Non-pigmented ciliary epithelial cell (primary cell): ENCODE results near the gene IKZF4.

Experiments used
- DNase-seq: peaks from one replicate; pipeline ENCODE4 v3.0.0-alpha.2; 2010; ENCODE audit warnings: low read depth

Gene IKZF4

DNA sequence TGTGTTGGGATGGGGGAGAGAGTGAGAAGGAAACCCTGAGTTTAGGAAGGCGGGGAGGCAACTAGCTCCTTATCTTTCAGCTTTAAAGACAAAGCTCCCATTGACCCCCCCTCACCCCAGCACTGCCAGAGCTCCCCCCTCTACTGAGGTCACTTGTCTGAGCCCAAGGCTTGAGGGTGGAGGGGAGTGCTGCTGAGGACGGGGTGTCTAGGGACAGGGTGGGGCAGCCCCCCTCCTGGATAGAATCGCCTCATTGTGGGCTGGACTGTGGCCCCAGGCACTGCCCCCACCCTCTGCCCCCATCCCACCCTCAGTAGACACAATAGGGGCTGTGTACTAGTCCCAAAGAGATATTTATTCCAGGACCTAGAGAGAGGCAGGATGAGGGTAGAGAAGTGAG is 62.1 kb downstream of the IKZF4 start:
- no peak for DNase-seq

- no peak for DNase-seq
Observed at GRCh38 chr12:56084958-56085543, 64.2 kb downstream of the IKZF4 start.

DNA sequence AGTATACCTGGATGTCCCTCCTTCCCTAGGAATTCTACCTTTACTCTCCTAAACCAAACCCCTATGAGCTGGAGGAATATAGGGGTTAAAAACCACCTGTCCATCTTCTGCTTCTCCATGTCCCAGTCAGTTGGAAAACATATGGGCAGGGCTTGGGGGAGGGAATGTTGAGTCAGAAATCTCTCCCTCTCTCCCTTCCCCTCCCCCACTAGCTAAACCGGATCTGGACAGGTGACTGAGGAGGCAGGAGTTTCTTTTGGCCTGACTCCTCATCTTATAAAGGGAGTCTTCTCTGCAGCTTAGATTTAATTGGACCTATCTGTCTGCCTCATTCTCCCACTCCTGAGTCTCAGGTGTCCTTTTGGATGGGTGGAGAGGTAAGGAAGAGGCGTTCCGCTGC is 65.3 kb downstream of the IKZF4 start:
- DNase-seq = no peak

DNA sequence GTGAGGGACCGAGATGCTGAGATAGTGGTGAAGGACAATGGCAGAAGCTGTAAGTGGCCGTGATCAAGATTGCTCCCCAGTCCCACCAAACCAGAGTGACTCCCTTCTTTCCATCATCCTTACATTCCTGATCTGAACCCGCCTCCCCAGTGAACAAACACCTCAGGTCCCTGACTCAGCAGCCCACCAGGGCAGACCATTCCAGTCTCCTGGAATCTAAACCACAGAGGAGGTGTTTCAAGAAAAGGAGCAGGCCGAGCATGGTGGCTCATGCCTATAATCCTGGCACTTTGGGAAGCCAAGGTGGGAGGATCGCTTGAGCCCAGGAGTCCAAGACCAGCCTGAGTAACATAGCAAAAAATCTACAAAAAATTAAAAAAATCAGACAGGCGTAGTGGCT is 65.8 kb downstream of the IKZF4 start:
- no peak for DNase-seq

DNA sequence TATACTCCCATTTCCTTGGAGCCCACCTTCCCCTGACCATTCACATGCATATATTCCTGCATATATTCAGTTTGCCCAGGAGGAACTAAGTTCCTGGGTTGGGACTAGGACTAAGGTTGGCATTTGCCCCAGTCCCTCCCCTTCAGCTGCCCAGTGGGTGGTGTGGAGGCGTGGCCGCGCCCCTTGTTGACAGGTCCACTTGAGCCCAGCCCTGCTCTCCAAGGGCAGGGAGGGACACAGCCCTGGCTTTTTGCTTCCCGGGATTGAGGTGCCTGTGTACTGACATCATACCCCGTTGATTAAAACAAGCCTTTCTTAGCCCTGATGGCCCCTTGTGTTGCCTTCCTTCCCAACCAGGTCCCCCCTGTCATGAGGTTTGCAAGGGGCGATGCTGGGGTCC is 66.4 kb downstream of the IKZF4 start:
- no peak for DNase-seq
